ENCODE data around the gene ZKSCAN5. TPM values are rescaled to one million over a fixed set of nuclear protein-coding genes. Genes with fewer than 3 reads are reported as not detected.

Gene ZKSCAN5
- total RNA-seq, 2 donors from 2014 or later: 14.9 to 18.2 TPM

DNA sequence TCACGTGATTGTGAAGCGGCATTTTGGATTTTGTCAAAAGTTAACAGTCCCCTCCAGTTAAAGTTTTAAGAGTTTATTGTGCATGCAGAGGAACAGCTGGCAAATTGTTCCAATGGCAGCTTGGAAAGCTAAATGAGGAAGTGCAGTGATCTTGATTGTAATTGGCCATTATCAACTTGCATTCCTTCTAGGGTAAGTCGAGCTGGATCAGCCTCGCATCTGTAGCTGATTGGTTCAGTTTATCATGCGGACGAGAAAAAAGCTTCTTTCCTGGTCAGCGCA, 31.2 kb upstream of the ZKSCAN5 start:
- Mint-ChIP-seq H3K4me1 (peaks cover 8% of the 10 kb centered on the region), H3K27ac (peak overlapping the region; percentile 97), H3K4me3 (peak overlapping the region; percentile 91), H3K36me3 (ENCODE audit: low read depth) (peaks cover 17% of the 10 kb centered on the region), H3K9me3 (no peaks in the 10 kb centered on the region), H3K27me3 (ENCODE audit: insufficient read depth) (peaks cover 2% of the 10 kb centered on the region)
- Histone ChIP-seq H3K4me3 (ENCODE audit: low read length) (peak overlapping the region; percentile 99), H3K27me3 (ENCODE audit: control insufficient read depth, insufficient read depth, low read length, poor library complexity, severe bottlenecking) (no peaks in the 10 kb centered on the region), H3K9ac (ENCODE audit: extremely low read depth, low read length, poor library complexity, severe bottlenecking) (peak overlapping the region; percentile 88), H3K4me1 (ENCODE audit: control insufficient read depth, insufficient read depth, low read length) (no peaks in the 10 kb centered on the region), H3K36me3 (ENCODE audit: control insufficient read depth, insufficient read depth, low read length) (peaks cover 16% of the 10 kb centered on the region), H3K9me3 (ENCODE audit: control insufficient read depth, low read length) (no peaks in the 10 kb centered on the region), H3K27ac (ENCODE audit: low read depth, low read length) (no peak overlapping the region)
- 0 to 6% methylated on average over 3 to 7 of the region's 7 CpGs for WGBS, 2 experiments (ENCODE audit: insufficient coverage in 1 of 2, insufficient read length in 1 of 2)
- TF ChIP-seq, protein P1, sequence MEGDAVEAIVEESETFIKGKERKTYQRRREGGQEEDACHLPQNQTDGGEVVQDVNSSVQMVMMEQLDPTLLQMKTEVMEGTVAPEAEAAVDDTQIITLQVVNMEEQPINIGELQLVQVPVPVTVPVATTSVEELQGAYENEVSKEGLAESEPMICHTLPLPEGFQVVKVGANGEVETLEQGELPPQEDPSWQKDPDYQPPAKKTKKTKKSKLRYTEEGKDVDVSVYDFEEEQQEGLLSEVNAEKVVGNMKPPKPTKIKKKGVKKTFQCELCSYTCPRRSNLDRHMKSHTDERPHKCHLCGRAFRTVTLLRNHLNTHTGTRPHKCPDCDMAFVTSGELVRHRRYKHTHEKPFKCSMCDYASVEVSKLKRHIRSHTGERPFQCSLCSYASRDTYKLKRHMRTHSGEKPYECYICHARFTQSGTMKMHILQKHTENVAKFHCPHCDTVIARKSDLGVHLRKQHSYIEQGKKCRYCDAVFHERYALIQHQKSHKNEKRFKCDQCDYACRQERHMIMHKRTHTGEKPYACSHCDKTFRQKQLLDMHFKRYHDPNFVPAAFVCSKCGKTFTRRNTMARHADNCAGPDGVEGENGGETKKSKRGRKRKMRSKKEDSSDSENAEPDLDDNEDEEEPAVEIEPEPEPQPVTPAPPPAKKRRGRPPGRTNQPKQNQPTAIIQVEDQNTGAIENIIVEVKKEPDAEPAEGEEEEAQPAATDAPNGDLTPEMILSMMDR (conservative IDR thresholded peaks at IDR 0.05): no peak
- peak; percentile 67 for DNase-seq

DNA sequence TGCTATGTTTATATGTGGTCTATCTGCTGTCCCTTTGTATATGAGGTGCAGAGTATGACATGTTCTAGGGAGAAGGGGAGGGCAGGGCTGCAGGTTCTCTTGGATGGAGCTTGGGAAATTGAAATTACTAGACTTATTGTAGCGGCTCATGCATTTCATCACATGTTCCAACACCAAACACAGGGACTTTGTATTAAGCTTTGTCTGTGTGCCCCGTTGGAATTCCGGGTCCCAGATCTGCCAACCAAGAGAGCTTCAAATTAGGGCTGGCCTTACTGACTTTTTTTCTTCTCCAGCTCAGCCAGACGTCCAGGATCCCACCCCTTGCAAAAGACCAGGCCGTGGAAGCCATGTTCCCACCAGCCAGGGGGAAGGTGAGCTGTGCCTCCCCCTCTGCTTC, 28.4 kb upstream of the ZKSCAN5 start:
- H3K36me3 Mint-ChIP-seq (ENCODE audit: low read depth): peaks cover 34% of the 10 kb centered on the region
- H3K4me1 Mint-ChIP-seq: peaks cover 4% of the 10 kb centered on the region
- Histone ChIP-seq H3K9me3 (ENCODE audit: control insufficient read depth, low read length) (no peaks in the 10 kb centered on the region), H3K27me3 (ENCODE audit: control insufficient read depth, insufficient read depth, low read length, poor library complexity, severe bottlenecking) (no peaks in the 10 kb centered on the region), H3K27ac (ENCODE audit: low read depth, low read length) (no peak overlapping the region), H3K9ac (ENCODE audit: extremely low read depth, low read length, poor library complexity, severe bottlenecking) (no peak overlapping the region), H3K4me3 (ENCODE audit: low read length) (no peak overlapping the region), H3K36me3 (ENCODE audit: control insufficient read depth, insufficient read depth, low read length) (peaks cover 42% of the 10 kb centered on the region), H3K4me1 (ENCODE audit: control insufficient read depth, insufficient read depth, low read length) (no peaks in the 10 kb centered on the region)
- no peak for DNase-seq
- TF ChIP-seq, protein P1 (conservative IDR thresholded peaks at IDR 0.05): no peak
- no peak overlapping the region for H3K27ac Mint-ChIP-seq
- H3K27me3 Mint-ChIP-seq (ENCODE audit: insufficient read depth): no peaks in the 10 kb centered on the region
- no peak overlapping the region for H3K4me3 Mint-ChIP-seq
- H3K9me3 Mint-ChIP-seq: no peaks in the 10 kb centered on the region
- 93 to 97% methylated on average over 4 to 5 of the region's 5 CpGs for WGBS, 2 experiments (ENCODE audit: insufficient coverage in 1 of 2, insufficient read length in 1 of 2)

DNA sequence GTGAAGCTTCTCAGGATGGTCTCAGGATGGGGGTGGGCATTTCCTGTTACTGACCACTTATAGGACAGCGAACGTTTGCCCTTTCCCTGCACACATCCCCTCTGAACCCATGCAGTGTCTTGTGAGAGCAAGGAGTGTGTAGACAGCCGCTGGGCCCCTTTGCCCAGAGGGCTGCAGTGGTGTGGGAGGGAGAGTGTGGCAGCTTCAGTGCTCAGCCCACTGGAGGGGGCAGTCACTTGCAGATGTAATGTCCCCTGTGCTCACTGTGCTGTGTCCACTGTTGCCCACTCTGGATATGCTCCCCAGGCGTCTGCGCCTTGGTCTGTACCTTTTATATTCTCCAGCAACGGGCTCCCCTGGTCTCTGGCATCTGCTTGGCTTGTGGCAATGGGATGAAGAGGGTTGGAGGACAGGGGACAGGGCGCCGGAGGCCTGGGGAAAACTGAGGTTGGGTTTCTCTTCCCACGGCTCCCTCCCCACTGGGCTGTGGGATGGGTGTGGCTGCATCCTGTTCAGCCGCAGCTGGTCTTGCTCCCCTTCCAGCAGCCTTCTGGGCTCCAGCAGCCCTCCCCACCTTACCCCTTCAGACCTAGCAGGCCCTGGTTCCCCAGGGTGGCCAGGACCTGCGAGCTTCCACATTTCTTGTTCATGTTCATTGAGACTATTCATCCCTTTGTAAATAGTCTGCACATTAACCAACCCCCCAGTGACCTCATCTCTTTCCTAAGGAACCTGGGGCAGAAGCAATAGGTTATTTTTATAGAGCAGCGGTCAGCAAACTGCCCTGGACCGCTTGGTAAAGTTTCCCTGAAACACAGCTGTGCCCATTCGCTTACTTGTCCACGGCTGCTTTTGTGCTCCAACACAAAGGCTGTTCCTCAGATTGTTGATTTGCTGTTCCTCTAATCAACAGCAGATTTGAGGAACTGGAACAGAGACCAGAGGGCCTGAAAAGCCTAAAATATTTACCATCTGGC, 25.7 kb upstream of the ZKSCAN5 start:
- no peak overlapping the region for H3K4me3 ChIP-seq (ENCODE audit: low read length)
- 91 to 96% methylated on average over 10 to 15 of the region's 15 CpGs for WGBS, 2 experiments (ENCODE audit: insufficient coverage in 1 of 2, insufficient read length in 1 of 2)
- H3K4me3 Mint-ChIP-seq: no peak overlapping the region
- no peaks in the 10 kb centered on the region for H3K9me3 Mint-ChIP-seq
- no peaks in the 10 kb centered on the region for H3K27me3 Mint-ChIP-seq (ENCODE audit: insufficient read depth)
- no peaks in the 10 kb centered on the region for H3K27me3 ChIP-seq (ENCODE audit: control insufficient read depth, insufficient read depth, low read length, poor library complexity, severe bottlenecking)
- H3K9me3 ChIP-seq (ENCODE audit: control insufficient read depth, low read length): no peaks in the 10 kb centered on the region
- TF ChIP-seq, protein P1 (conservative IDR thresholded peaks at IDR 0.05): no peak
- DNase-seq: no peak
- no peaks in the 10 kb centered on the region for H3K4me1 Mint-ChIP-seq
- H3K36me3 ChIP-seq (ENCODE audit: control insufficient read depth, insufficient read depth, low read length): peaks cover 62% of the 10 kb centered on the region
- H3K9ac ChIP-seq (ENCODE audit: extremely low read depth, low read length, poor library complexity, severe bottlenecking): no peak overlapping the region
- H3K36me3 Mint-ChIP-seq (ENCODE audit: low read depth): peaks cover 45% of the 10 kb centered on the region
- no peak overlapping the region for H3K27ac ChIP-seq (ENCODE audit: low read depth, low read length)
- no peaks in the 10 kb centered on the region for H3K4me1 ChIP-seq (ENCODE audit: control insufficient read depth, insufficient read depth, low read length)
- no peak overlapping the region for H3K27ac Mint-ChIP-seq

Data from endodermal cell (in vitro differentiated cells).